Kidney epithelial cell (primary cell): ENCODE measurements around the gene TST. TPM values are rescaled to one million over a fixed set of nuclear protein-coding genes. Genes with fewer than 3 reads are reported as not detected.

ENCODE experiments used
- DNase-seq: peaks from one replicate; pipeline ENCODE4 v3.0.0-alpha.2; 2010; ENCODE audit warnings: low read depth
- H3K27me3 ChIP-seq: 2 replicates; pipeline ENCODE4 v1.6.0; 2011; ENCODE audit warnings: low read length; ENCODE audit not compliant: control insufficient read depth, insufficient read depth
- H3K36me3 ChIP-seq: 2 replicates; pipeline ENCODE4 v1.5.1; 2011; ENCODE audit warnings: low read length; ENCODE audit not compliant: control insufficient read depth, insufficient read depth
- H3K4me3 ChIP-seq: 2 replicates; pipeline ENCODE4 v1.5.1; 2011; ENCODE audit warnings: low read depth, mild to moderate bottlenecking, control low read depth, low read length
- CTCF ChIP-seq: IDR thresholded peaks from 2 replicates; pipeline ENCODE4 v1.5.1; 2011; ENCODE audit warnings: mild to moderate bottlenecking, moderate library complexity, low read length, control low read depth, inconsistent platforms; ENCODE audit not compliant: insufficient read depth, poor library complexity, severe bottlenecking
- total RNA-seq: library from RNA; depleted of rRNA; stranded (reverse); fragments of >200 nt; gene quantifications from 2 replicates; pipeline ENCODE4 v1.2.3, GENCODE V29; 2015

The TST gene
- total RNA-seq, 1 donor from 2014 or later, result 64.3 TPM

DNA sequence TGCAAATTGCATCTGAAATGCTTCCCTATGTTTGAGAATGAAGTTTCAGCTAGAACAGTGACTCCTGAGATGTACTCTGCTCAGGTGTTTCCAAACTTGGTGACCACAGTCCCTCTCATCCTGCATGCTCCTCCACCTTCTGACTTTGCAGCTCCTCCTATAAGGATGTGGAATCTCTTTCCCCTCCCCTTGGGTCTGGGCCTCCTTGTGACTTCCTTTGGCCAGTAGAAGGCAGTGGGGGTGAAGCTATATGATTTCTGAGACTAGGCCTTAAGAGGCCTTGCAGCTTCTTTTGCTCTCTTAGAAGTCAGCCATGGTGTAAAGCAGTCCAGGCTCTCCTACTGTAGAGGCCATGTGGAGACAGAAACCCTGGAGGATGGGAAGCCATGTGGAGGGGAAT lies 55.1 kb downstream of the TST start:
- H3K27me3 ChIP-seq, result peaks cover 9% of the 10 kb centered on the region
- no peaks in the 10 kb centered on the region for H3K36me3 ChIP-seq
- no peak for TF ChIP-seq CTCF
- no peak overlapping the region for H3K4me3 ChIP-seq
- DNase-seq, result no peak

DNA sequence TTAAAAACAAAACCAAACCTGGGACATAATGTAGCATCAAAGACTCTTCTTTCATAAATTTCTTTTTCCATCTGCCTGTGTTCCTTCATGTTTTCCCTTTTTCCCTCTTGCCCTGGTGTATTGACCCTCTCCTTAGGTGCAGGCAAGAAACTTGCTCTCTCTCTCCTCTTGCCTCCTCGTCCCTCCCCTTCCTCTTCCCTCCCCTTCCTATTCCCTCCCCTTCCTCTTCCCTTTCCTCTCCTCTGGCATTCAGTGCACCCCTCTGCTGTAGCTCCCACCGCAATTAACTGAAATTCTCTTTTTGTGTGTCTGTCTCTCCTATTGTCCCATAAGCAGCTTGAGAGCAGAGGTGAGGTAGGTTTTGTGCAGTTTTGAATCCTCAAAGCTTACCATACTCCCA lies 55.9 kb downstream of the TST start:
- H3K27me3 ChIP-seq, result peaks cover 9% of the 10 kb centered on the region
- DNase-seq, result no peak
- TF ChIP-seq CTCF, result no peak
- no peaks in the 10 kb centered on the region for H3K36me3 ChIP-seq
- H3K4me3 ChIP-seq, result no peak overlapping the region

- Histone ChIP-seq H3K27me3 (peaks cover 9% of the 10 kb centered on the region), H3K36me3 (no peaks in the 10 kb centered on the region), H3K4me3 (no peak overlapping the region)
- no peak for TF ChIP-seq CTCF
- DNase-seq, result no peak
These were observed 57.6 kb downstream of the TST start for GRCh38 chr22:36961626-36962025.

Other genes with a start within 250 kb of the TST start
- gene IFT27, start 243.3 kb downstream of the TST start, total RNA-seq, result 25.5 and 26.5 TPM in 2 replicates
- gene PVALB, start 202.4 kb downstream of the TST start, total RNA-seq, result not detected in 2 replicates
- gene NCF4, start 158.4 kb downstream of the TST start, total RNA-seq, result 0.82 TPM in 1 of 2 replicates, not detected in the other
- 0.14 and 1.1 TPM in 2 replicates for gene CSF2RB, start 105.8 kb downstream of the TST start, total RNA-seq
- 186 and 219 TPM in 2 replicates for gene MPST, start 295 bp upstream of the TST start, total RNA-seq
- gene KCTD17, start 32.3 kb upstream of the TST start, total RNA-seq, result 32.9 and 35.3 TPM in 2 replicates
- gene TMPRSS6, start 90.3 kb upstream of the TST start, total RNA-seq, result not detected in 2 replicates
- gene IL2RB, start 130.5 kb upstream of the TST start, total RNA-seq, result 0.08 and 1.7 TPM in 2 replicates
- 5.1 and 5.5 TPM in 2 replicates for gene C1QTNF6, start 168.8 kb upstream of the TST start, total RNA-seq
- gene SSTR3, start 193.0 kb upstream of the TST start, total RNA-seq, result not detected in 2 replicates
- 24.0 and 26.6 TPM in 2 replicates for gene RAC2, start 224.8 kb upstream of the TST start, total RNA-seq